KOPT-K1 (cell line): Measurements from ENCODE around the gene ZNF181.

ENCODE experiments used
- H3K27ac ChIP-seq: fragments of 200-600 bp; sonication (generic); 2 replicates; pipeline ENCODE4 v1.5.1; 2016; ENCODE audit warnings: antibody characterized with exemption, mild to moderate bottlenecking, low read depth, low read length; ENCODE audit not compliant: poor library complexity, severe bottlenecking
- H3K36me3 ChIP-seq: fragments of 200-600 bp; sonication (generic); 2 replicates; pipeline ENCODE4 v1.5.1; 2017; ENCODE audit warnings: antibody characterized with exemption, mild to moderate bottlenecking, low read length, moderate library complexity; ENCODE audit not compliant: insufficient read depth
- H3K9me3 ChIP-seq: fragments of 200-600 bp; sonication (generic); 2 replicates; pipeline ENCODE4 v1.5.1; 2017; ENCODE audit warnings: antibody characterized with exemption, low read length, mild to moderate bottlenecking; ENCODE audit not compliant: insufficient read depth, poor library complexity, severe bottlenecking

Gene ZNF181

GRCh38 chr19:34731964-34732363, 2.1 kb upstream of the ZNF181 start:
- H3K27ac ChIP-seq = no peak overlapping the region
- peaks cover 9% of the 10 kb centered on the region; the same call in 1 of the 2 replicates for H3K36me3 ChIP-seq
- H3K9me3 ChIP-seq = no peaks in the 10 kb centered on the region

DNA sequence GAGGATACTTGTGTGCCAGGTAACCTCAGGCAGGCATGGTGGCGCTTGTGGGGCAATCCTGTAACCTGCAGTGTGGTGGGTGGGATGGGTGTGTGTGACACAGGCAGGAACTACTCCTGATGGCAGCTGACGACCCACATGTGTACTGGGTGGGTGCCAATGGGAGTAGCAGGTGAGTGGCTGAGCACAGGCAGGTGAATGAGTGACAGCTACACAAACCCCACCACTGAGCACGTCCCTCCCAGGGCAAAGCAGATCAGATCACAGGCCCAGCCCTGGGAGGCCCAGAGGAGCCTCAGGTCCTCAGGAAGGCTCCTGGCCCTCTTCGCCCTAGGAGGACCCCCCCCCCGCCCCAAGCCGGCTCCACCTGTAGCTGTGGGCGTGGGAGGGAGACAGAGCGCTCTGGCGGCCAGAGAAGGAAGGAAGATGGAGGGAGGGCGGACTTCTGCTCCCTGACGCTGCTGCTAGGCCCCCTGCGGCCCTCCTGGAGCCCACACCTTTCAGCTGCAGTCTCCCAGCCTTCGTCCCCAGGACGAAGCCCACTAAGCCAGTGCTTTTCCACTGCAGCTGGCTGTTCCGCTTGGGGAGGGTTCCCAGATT, 1.3 kb upstream of the ZNF181 start:
- Histone ChIP-seq H3K36me3 (peaks cover 11% of the 10 kb centered on the region; the same call in 1 of the 2 replicates), H3K27ac (no peak overlapping the region), H3K9me3 (no peaks in the 10 kb centered on the region)

- Histone ChIP-seq H3K36me3 (peaks cover 17% of the 10 kb centered on the region; the same call in 1 of the 2 replicates), H3K9me3 (no peaks in the 10 kb centered on the region), H3K27ac (peak overlapping the region; percentile 84)
These were observed 737 bp upstream of the ZNF181 start for GRCh38 chr19:34733266-34733745.

DNA sequence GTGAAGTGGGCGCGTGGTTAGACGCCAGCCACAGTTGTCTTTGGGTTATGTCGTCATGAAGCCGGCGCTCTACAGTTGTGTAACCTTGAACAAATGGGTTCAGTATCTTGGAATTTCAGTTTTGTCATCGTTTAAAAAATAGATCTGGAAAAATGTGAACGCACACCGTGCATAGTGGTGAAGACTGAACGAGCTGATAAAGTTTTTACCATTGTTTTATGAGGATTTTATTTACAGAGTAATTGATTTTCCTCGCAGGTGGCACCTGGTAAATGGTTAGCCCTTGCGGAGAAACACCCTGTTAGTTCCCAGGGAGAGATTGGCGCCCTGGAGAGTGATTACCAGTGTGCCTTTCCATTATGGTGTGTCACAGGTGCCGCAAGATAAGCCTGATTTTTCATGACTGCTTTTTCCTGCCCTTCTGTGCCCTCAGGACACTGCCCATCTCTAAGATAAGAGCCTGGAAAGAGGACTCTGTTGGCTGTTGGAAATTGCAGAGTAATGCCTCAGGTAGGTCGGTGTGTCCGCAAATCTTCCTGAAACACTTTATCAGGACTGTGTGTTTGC, 577 bp downstream of the ZNF181 start:
- Histone ChIP-seq H3K27ac (peak overlapping the region; percentile 84), H3K36me3 (peaks cover 28% of the 10 kb centered on the region)

DNA sequence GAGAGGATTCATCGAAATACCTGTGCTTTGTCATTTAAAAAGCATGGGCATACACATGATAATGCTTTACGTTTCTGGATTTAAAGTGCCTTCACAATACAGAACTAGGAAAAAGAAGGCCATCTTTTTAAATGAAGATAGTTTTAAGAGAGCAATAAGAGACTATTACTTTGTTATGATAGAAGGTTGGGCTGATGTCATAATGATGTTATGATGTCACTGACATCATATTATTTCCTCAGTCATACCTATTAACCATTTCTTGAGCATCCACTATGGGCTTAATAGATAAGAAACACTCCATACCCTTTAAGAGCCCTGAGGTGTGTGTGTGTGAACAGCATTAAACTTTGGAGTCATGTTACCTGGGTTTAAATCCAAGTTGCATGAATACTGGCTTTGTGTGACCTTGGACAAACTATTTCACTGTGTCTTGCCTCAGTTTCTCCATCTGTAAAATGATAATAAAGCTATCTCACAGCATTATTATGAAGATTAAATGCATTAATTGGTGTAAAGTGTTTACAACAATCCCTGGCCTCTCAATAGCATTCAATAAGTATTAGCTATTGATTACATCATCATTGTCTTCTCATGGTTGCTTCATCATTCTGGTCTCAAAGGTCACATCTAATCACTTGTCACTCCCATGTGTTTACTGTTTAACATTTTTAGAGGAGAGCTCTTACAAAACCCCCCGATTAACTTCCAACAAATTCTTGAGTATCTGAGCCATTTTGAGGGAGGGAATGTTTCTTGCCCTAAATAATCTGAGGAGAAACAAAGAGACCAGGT, 11.1 kb downstream of the ZNF181 start:
- Histone ChIP-seq H3K27ac (no peak overlapping the region), H3K36me3 (peaks cover 13% of the 10 kb centered on the region), H3K9me3 (peaks cover 47% of the 10 kb centered on the region)

More for the DNA sequence above, 577 bp downstream of the ZNF181 start:
- peaks cover 7% of the 10 kb centered on the region for H3K9me3 ChIP-seq

GRCh38 chr19:34757441-34757840, 23.4 kb downstream of the ZNF181 start:
- H3K36me3 ChIP-seq = peaks cover 18% of the 10 kb centered on the region; the same call in 1 of the 2 replicates
- H3K9me3 ChIP-seq = peaks cover 96% of the 10 kb centered on the region

DNA sequence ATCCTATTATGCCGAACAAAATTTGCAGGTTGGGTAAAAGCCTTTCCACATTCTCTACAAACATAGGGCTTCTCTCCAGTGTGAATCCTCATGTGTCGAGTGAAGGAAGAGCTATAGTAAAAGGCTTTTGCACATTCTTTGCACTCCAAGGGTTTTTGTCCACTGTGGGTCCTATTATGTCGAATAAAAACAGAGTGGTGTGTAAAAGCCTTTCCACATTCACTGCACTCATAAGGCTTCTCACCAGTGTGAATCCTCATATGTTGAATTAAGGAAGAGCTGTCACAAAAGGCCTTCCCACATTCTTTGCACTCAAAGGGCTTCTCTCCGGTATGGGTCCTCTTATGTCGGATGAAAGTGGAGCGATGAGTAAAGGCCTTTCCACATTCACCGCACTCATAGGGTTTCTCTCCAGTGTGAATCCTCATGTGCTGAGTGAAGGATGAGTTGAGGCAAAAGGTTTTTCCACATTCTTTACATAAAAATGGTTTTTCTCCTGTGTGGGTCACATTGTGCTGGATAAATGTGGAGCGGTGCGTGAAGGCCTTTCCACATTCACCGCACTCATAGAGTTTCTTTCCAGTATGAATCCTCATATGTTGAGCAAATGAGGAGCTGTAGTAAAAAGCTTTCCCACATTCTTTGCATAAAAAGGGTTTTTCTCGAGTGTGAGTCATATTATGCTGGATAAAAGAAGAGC, 25.3 kb downstream of the ZNF181 start:
- peaks cover 25% of the 10 kb centered on the region for H3K36me3 ChIP-seq
- peaks cover 100% of the 10 kb centered on the region for H3K9me3 ChIP-seq

More at GRCh38 chr19:34757441-34757840, 23.4 kb downstream of the ZNF181 start:
- H3K27ac ChIP-seq = no peak overlapping the region

GRCh38 chr19:34766386-34766785, 32.3 kb downstream of the ZNF181 start:
- Histone ChIP-seq H3K36me3 (peaks cover 58% of the 10 kb centered on the region), H3K9me3 (peaks cover 46% of the 10 kb centered on the region), H3K27ac (no peak overlapping the region)

More for the DNA sequence above, 25.3 kb downstream of the ZNF181 start:
- no peak overlapping the region for H3K27ac ChIP-seq

GRCh38 chr19:34767951-34768350, 33.9 kb downstream of the ZNF181 start:
- H3K9me3 ChIP-seq = peaks cover 31% of the 10 kb centered on the region
- peaks cover 58% of the 10 kb centered on the region for H3K36me3 ChIP-seq
- no peak overlapping the region for H3K27ac ChIP-seq

- H3K27ac ChIP-seq = peak within 1 kb of the TSS; percentile 79
- peaks cover 9% of the 10 kb centered on the region for H3K9me3 ChIP-seq
- peaks cover 16% of the 10 kb centered on the region for H3K36me3 ChIP-seq
These were observed 38.9 kb downstream of the ZNF181 start, which contains the start of gene ZNF599 for GRCh38 chr19:34772697-34773554. Gene ZNF599, minus strand, starts transcription at chr19:34773215. Its CDS starts 374 bp downstream, at chr19:34772841.

GRCh38 chr19:34773555-34773864, 39.5 kb downstream of the ZNF181 start:
- peaks cover 9% of the 10 kb centered on the region for H3K9me3 ChIP-seq
- no peak overlapping the region for H3K27ac ChIP-seq
- peaks cover 10% of the 10 kb centered on the region for H3K36me3 ChIP-seq

- H3K27ac ChIP-seq = no peak overlapping the region
- no peaks in the 10 kb centered on the region for H3K36me3 ChIP-seq
- peaks cover 14% of the 10 kb centered on the region for H3K9me3 ChIP-seq
These were observed 40.8 kb downstream of the ZNF181 start for GRCh38 chr19:34774857-34775256.

DNA sequence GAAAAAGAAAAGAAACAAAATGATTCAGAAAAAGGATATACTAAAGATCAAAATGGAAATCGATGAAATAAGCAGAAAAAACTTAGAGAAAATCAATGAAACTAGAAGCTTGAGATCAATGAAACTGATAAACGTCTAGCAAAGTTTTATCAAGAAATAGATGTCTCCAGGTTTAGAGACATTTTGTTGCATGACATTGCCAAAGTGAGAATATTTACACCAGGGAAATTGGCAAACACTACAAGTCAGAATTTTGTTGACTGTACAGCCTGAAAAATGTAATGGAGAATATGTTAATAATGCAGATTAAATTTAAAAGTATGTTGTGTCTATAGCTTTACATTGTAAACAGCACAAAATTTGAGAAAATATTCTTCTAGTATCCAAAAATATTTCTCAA, 44.3 kb downstream of the ZNF181 start:
- Histone ChIP-seq H3K27ac (no peak overlapping the region), H3K9me3 (peaks cover 14% of the 10 kb centered on the region), H3K36me3 (no peaks in the 10 kb centered on the region)

- no peak overlapping the region for H3K27ac ChIP-seq
- H3K9me3 ChIP-seq = peaks cover 16% of the 10 kb centered on the region
- no peaks in the 10 kb centered on the region for H3K36me3 ChIP-seq
These were observed 45.6 kb downstream of the ZNF181 start for GRCh38 chr19:34779652-34780051.
